Ovary (tissue), 3 donors: ENCODE results near the gene OR1F1.

Experiments used
- POLR2A ChIP-seq: fragments of 450-650 bp; IDR thresholded peaks from one replicate; pipeline ENCODE4 v1.6.1; 2017; ENCODE audit warnings: antibody characterized with exemption, mild to moderate bottlenecking, moderate library complexity
- TF ChIP-seq, protein P1 (sequence below), 3 donors: fragments of 450-650 bp in 2 of 3; fragments of 200-600 bp in 1 of 3; IDR thresholded peaks; one replicate each; pipeline versions ENCODE4 v1.5.1 to v1.8.0; 2016 to 2022; ENCODE audit warnings: antibody characterized with exemption in 3 of 3, mild to moderate bottlenecking in 1 of 3
- donor health status: DM: no; HTN: no; CAD: no.

DNA sequence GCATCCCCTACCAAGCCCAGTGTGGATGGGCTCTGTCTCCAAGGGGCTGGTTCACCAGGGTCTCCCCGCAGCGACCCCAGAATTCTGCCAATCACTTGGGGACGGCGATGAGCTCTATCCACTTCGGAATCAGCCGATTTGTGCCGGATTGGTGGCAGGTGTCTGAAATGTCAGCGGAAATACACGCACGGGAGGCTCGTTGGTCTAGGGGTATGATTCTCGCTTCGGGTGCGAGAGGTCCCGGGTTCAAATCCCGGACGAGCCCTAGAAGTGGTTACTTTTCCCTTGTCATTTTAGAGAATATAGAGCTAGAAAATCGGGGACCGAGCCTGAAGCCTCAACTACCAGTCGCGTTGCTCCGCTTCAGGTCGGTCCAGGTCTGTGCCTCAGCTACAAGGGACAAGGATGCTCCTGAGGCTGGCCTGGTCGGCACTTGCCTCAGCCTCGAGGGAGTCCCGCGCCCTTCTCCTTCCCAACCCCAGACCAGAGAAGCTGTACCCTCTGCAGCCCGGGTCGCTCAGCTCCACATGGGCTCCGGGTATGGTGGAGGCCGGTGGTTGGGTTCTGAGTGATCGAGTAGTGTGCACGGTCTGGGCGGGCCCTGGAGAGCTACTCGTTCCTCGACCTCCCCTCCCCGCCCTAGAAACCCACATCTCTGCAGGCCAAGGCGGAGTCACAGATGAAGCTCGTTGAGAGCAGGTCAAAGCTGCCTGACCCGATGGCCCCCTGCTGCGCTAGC is 16.0 kb upstream of the OR1F1 start:
- TF ChIP-seq, protein P1, sequence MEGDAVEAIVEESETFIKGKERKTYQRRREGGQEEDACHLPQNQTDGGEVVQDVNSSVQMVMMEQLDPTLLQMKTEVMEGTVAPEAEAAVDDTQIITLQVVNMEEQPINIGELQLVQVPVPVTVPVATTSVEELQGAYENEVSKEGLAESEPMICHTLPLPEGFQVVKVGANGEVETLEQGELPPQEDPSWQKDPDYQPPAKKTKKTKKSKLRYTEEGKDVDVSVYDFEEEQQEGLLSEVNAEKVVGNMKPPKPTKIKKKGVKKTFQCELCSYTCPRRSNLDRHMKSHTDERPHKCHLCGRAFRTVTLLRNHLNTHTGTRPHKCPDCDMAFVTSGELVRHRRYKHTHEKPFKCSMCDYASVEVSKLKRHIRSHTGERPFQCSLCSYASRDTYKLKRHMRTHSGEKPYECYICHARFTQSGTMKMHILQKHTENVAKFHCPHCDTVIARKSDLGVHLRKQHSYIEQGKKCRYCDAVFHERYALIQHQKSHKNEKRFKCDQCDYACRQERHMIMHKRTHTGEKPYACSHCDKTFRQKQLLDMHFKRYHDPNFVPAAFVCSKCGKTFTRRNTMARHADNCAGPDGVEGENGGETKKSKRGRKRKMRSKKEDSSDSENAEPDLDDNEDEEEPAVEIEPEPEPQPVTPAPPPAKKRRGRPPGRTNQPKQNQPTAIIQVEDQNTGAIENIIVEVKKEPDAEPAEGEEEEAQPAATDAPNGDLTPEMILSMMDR (IDR thresholded peaks at IDR 0.05): no peak
- no peak for TF ChIP-seq POLR2A
